Adipocyte (in vitro differentiated cells): ENCODE measurements around the gene C17orf67.

Experiments used
- DNase-seq: peaks from one replicate; pipeline ENCODE4 v3.0.0-alpha.2; 2015; ENCODE audit warnings: low read depth
- H3K27me3 ChIP-seq: replicated peaks from 2 replicates; pipeline ENCODE4 v1.7.0; 2013; ENCODE audit warnings: mild to moderate bottlenecking, low read length, moderate library complexity; ENCODE audit not compliant: control insufficient read depth, insufficient read depth
- H3K36me3 ChIP-seq: 2 replicates; pipeline ENCODE4 v1.7.0; 2013; ENCODE audit warnings: low read length, mild to moderate bottlenecking, moderate library complexity; ENCODE audit not compliant: control insufficient read depth, insufficient read depth, severe bottlenecking
- H3K4me1 ChIP-seq: 2 replicates; pipeline ENCODE4 v1.7.0; 2013; ENCODE audit warnings: mild to moderate bottlenecking, low read length, moderate library complexity; ENCODE audit not compliant: control insufficient read depth, insufficient read depth
- H3K4me3 ChIP-seq: 2 replicates; pipeline ENCODE4 v1.7.0; 2013; ENCODE audit warnings: mild to moderate bottlenecking, low read length, moderate library complexity
- H3K9ac ChIP-seq: 2 replicates; pipeline ENCODE4 v1.7.0; 2013; ENCODE audit warnings: mild to moderate bottlenecking, low read length, moderate library complexity
- H3K9me3 ChIP-seq: 2 replicates; pipeline ENCODE4 v1.7.0; 2013; ENCODE audit warnings: mild to moderate bottlenecking, low read length, moderate library complexity; ENCODE audit not compliant: control insufficient read depth

Gene C17orf67

GRCh38 chr17:56785997-56786680 lies 47.6 kb downstream of the C17orf67 start:
- H3K9ac ChIP-seq = no peak overlapping the region
- no peaks in the 10 kb centered on the region for H3K36me3 ChIP-seq
- H3K4me3 ChIP-seq = no peak overlapping the region
- DNase-seq = no peak
- peaks cover 12% of the 10 kb centered on the region for H3K27me3 ChIP-seq
- H3K4me1 ChIP-seq = no peaks in the 10 kb centered on the region
- H3K9me3 ChIP-seq = no peaks in the 10 kb centered on the region

GRCh38 chr17:56785405-56785804 lies 48.3 kb downstream of the C17orf67 start:
- Histone ChIP-seq H3K9ac (no peak overlapping the region), H3K4me1 (peaks cover 3% of the 10 kb centered on the region), H3K27me3 (peaks cover 20% of the 10 kb centered on the region), H3K4me3 (no peak overlapping the region), H3K9me3 (no peaks in the 10 kb centered on the region), H3K36me3 (no peaks in the 10 kb centered on the region)
- DNase-seq = peak; percentile 37

- peaks cover 29% of the 10 kb centered on the region for H3K27me3 ChIP-seq
- H3K9ac ChIP-seq = no peak overlapping the region
- no peaks in the 10 kb centered on the region for H3K36me3 ChIP-seq
- DNase-seq = no peak
- no peaks in the 10 kb centered on the region for H3K9me3 ChIP-seq
- H3K4me3 ChIP-seq = no peak overlapping the region
- peaks cover 4% of the 10 kb centered on the region for H3K4me1 ChIP-seq
Measured at GRCh38 chr17:56782338-56782737, 51.4 kb downstream of the C17orf67 start.

GRCh38 chr17:56781906-56782305 lies 51.8 kb downstream of the C17orf67 start:
- H3K36me3 ChIP-seq = no peaks in the 10 kb centered on the region
- no peak for DNase-seq
- peaks cover 29% of the 10 kb centered on the region for H3K27me3 ChIP-seq
- peaks cover 4% of the 10 kb centered on the region for H3K4me1 ChIP-seq
- H3K9ac ChIP-seq = no peak overlapping the region
- no peaks in the 10 kb centered on the region for H3K9me3 ChIP-seq
- no peak overlapping the region for H3K4me3 ChIP-seq

GRCh38 chr17:56779898-56780777 lies 53.6 kb downstream of the C17orf67 start:
- Histone ChIP-seq H3K9ac (no peak overlapping the region), H3K27me3 (peaks cover 24% of the 10 kb centered on the region), H3K9me3 (no peaks in the 10 kb centered on the region), H3K36me3 (no peaks in the 10 kb centered on the region), H3K4me3 (peak overlapping the region; percentile 74), H3K4me1 (peaks cover 4% of the 10 kb centered on the region)
- peak; percentile 89 for DNase-seq

- Histone ChIP-seq H3K4me1 (peaks cover 4% of the 10 kb centered on the region), H3K36me3 (no peaks in the 10 kb centered on the region), H3K9me3 (no peaks in the 10 kb centered on the region), H3K9ac (no peak overlapping the region), H3K27me3 (peaks cover 24% of the 10 kb centered on the region), H3K4me3 (no peak overlapping the region)
- no peak for DNase-seq
Measured at GRCh38 chr17:56779322-56779721, 54.4 kb downstream of the C17orf67 start.

- no peaks in the 10 kb centered on the region for H3K9me3 ChIP-seq
- H3K36me3 ChIP-seq = no peaks in the 10 kb centered on the region
- no peak overlapping the region for H3K4me3 ChIP-seq
- H3K27me3 ChIP-seq = peaks cover 24% of the 10 kb centered on the region
- peaks cover 4% of the 10 kb centered on the region for H3K4me1 ChIP-seq
- no peak overlapping the region for H3K9ac ChIP-seq
- no peak for DNase-seq
Measured at GRCh38 chr17:56778898-56779297, 54.8 kb downstream of the C17orf67 start.

- DNase-seq = no peak
- Histone ChIP-seq H3K9me3 (no peaks in the 10 kb centered on the region), H3K27me3 (peaks cover 31% of the 10 kb centered on the region), H3K4me1 (peaks cover 4% of the 10 kb centered on the region), H3K9ac (no peak overlapping the region), H3K4me3 (no peak overlapping the region), H3K36me3 (no peaks in the 10 kb centered on the region)
Measured at GRCh38 chr17:56777859-56778258, 55.9 kb downstream of the C17orf67 start.

- peaks cover 40% of the 10 kb centered on the region for H3K27me3 ChIP-seq
- H3K9ac ChIP-seq = no peak overlapping the region
- H3K4me1 ChIP-seq = no peaks in the 10 kb centered on the region
- DNase-seq = no peak
- no peak overlapping the region for H3K4me3 ChIP-seq
- no peaks in the 10 kb centered on the region for H3K36me3 ChIP-seq
- H3K9me3 ChIP-seq = peaks cover 6% of the 10 kb centered on the region
Measured at GRCh38 chr17:56774650-56775049, 59.1 kb downstream of the C17orf67 start.

- H3K9ac ChIP-seq = no peak overlapping the region
- no peak for DNase-seq
- H3K4me3 ChIP-seq = no peak overlapping the region
- H3K4me1 ChIP-seq = no peaks in the 10 kb centered on the region
- peaks cover 6% of the 10 kb centered on the region for H3K9me3 ChIP-seq
- peaks cover 30% of the 10 kb centered on the region for H3K27me3 ChIP-seq
- no peaks in the 10 kb centered on the region for H3K36me3 ChIP-seq
Measured at GRCh38 chr17:56773124-56773523, 60.6 kb downstream of the C17orf67 start.

GRCh38 chr17:56772442-56772841 lies 61.3 kb downstream of the C17orf67 start:
- no peak for DNase-seq
- Histone ChIP-seq H3K9me3 (peaks cover 6% of the 10 kb centered on the region), H3K27me3 (peaks cover 30% of the 10 kb centered on the region), H3K9ac (no peak overlapping the region), H3K36me3 (no peaks in the 10 kb centered on the region), H3K4me1 (no peaks in the 10 kb centered on the region), H3K4me3 (no peak overlapping the region)
